ENCODE data around the gene TMIE. TPM values are rescaled to one million over a fixed set of nuclear protein-coding genes. Genes with fewer than 3 reads are reported as not detected.
A peak's percentile ranks its signal among the peaks of the same experiment; 100 is the strongest.

Gene TMIE
- total RNA-seq, 6 experiments from 2014 or later: not detected

DNA sequence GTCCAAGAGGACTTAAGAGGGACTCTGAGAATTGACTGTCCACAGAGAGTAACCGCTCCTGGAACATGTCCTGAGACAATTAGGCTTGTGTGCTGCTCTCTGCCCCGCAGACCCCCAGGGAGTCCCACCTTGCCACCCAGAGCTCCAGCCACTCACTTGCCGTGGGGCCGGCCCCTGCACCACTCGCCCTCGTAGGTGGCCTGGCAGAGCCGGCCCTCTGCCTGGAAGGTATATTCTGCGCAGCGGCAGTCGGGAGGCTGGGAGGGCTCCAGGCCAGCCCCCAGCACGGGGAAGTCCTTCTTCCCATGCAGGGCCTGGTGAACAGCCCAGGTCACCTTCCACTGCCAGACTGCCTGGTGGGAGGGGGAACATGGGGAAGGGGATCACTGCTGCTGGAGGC is 18.2 kb upstream of the TMIE start:
- TF ChIP-seq, protein P1, sequence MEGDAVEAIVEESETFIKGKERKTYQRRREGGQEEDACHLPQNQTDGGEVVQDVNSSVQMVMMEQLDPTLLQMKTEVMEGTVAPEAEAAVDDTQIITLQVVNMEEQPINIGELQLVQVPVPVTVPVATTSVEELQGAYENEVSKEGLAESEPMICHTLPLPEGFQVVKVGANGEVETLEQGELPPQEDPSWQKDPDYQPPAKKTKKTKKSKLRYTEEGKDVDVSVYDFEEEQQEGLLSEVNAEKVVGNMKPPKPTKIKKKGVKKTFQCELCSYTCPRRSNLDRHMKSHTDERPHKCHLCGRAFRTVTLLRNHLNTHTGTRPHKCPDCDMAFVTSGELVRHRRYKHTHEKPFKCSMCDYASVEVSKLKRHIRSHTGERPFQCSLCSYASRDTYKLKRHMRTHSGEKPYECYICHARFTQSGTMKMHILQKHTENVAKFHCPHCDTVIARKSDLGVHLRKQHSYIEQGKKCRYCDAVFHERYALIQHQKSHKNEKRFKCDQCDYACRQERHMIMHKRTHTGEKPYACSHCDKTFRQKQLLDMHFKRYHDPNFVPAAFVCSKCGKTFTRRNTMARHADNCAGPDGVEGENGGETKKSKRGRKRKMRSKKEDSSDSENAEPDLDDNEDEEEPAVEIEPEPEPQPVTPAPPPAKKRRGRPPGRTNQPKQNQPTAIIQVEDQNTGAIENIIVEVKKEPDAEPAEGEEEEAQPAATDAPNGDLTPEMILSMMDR (IDR thresholded peaks at IDR 0.05): no peak
- H3K36me3 Mint-ChIP-seq (ENCODE audit: low read depth): no peaks in the 10 kb centered on the region
- DNase-seq: no peak
- peaks cover 21% of the 10 kb centered on the region for H3K27me3 Mint-ChIP-seq (ENCODE audit: insufficient read depth)
- no peaks in the 10 kb centered on the region for H3K4me1 Mint-ChIP-seq (ENCODE audit: low read depth)
- H3K4me3 Mint-ChIP-seq: no peak overlapping the region
- H3K27ac Mint-ChIP-seq: no peak overlapping the region
- H3K9me3 Mint-ChIP-seq: no peaks in the 10 kb centered on the region

DNA sequence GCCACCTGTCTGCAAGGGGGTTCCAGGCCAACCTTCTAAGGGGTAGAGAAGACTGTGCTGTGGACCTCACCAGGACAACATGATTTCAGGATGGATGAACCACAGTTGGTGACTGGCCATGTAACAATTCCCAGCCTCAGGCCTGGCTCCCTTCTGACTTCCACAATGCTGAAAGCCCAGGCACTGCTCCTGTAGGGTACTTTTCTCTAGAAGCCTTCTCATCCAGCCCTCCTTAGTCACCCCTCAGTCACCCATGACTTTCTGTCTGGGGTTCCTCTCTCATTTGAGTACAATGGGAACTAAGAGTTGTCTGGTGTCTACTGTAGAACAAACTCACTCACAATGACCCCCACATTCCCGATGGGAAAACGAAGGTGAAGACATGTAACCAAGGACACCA is 16.3 kb upstream of the TMIE start:
- H3K27ac Mint-ChIP-seq: no peak overlapping the region
- TF ChIP-seq, protein P1 (IDR thresholded peaks at IDR 0.05): no peak
- peak; percentile 16 for DNase-seq
- no peaks in the 10 kb centered on the region for H3K9me3 Mint-ChIP-seq
- no peaks in the 10 kb centered on the region for H3K4me1 Mint-ChIP-seq (ENCODE audit: low read depth)
- peaks cover 18% of the 10 kb centered on the region for H3K27me3 Mint-ChIP-seq (ENCODE audit: insufficient read depth)
- no peaks in the 10 kb centered on the region for H3K36me3 Mint-ChIP-seq (ENCODE audit: low read depth)
- H3K4me3 Mint-ChIP-seq: no peak overlapping the region

DNA sequence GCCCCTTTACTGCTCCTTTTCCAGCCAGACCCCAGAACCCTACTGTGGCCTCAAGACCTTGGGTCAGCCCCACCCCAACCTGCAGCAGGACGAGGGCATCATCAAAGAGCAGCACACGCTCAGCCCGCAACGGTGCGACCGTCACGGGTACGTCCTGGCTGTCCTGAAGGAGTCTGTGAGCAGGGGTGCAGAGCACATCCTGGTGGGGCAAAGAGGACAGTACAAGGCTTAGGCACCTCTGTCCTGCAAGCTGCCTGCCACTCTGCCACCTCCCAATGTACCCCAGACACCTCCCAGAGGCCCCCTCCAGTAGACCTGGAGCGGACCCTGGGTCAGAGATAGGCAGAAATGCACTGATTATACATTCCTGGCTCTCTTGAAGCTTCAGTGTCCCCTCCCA is 15.7 kb upstream of the TMIE start:
- TF ChIP-seq, protein P1 (IDR thresholded peaks at IDR 0.05): no peak
- no peak for DNase-seq
- Mint-ChIP-seq H3K4me1 (ENCODE audit: low read depth) (no peaks in the 10 kb centered on the region), H3K4me3 (no peak overlapping the region), H3K9me3 (no peaks in the 10 kb centered on the region), H3K36me3 (ENCODE audit: low read depth) (no peaks in the 10 kb centered on the region), H3K27me3 (ENCODE audit: insufficient read depth) (peaks cover 17% of the 10 kb centered on the region), H3K27ac (no peak overlapping the region)

DNA sequence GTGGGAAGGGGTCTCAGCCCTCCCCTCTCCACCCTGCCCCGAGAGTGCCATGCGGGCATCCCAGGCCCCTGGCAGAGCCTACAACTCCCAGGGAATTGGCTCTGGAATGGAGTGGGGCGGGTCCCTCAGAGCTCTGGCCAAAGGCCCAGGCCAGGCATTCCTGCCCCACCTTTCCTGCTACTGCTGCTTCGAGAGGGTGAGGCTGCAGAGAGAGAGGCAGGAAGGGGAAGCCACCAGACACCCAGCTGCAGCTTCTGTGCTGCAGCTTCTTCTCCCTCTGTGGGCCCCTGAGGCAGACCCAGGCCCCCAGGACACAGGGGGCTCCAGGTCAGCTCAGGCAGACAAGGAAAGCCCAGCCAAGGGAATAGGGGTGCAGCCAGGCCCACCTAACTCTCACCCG is 10.4 kb upstream of the TMIE start:
- H3K27me3 Mint-ChIP-seq (ENCODE audit: insufficient read depth): peaks cover 9% of the 10 kb centered on the region
- H3K36me3 Mint-ChIP-seq (ENCODE audit: low read depth): no peaks in the 10 kb centered on the region
- TF ChIP-seq, protein P1 (IDR thresholded peaks at IDR 0.05): no peak
- no peak for DNase-seq
- no peak overlapping the region for H3K27ac Mint-ChIP-seq
- no peak overlapping the region for H3K4me3 Mint-ChIP-seq
- H3K9me3 Mint-ChIP-seq: no peaks in the 10 kb centered on the region
- H3K4me1 Mint-ChIP-seq (ENCODE audit: low read depth): peaks cover 8% of the 10 kb centered on the region

DNA sequence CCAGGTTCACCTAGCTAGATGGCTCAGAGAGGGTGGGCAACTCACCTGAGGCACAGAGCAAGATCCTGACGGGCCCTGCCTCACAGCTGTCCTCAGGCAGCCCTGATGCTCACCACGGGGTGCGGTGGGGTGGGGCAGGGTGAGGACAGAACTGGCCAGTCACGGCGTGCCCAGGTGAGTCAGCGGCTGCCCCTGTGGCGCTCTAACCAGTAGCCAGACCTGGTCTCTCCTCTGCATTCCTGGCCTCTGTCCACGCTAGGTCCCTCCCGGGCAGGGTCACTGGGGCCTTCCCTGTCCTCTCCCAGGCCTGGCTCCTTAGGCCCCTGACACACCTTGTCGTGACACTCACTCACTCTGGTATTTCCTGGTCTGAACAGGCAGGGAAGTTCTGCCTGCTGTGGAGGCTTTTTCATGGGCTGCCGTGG is 8.6 kb upstream of the TMIE start:
- DNase-seq: peak; percentile 8
- TF ChIP-seq, protein P1 (IDR thresholded peaks at IDR 0.05): no peak
- Mint-ChIP-seq H3K36me3 (ENCODE audit: low read depth) (no peaks in the 10 kb centered on the region), H3K4me1 (ENCODE audit: low read depth) (peaks cover 16% of the 10 kb centered on the region), H3K27me3 (ENCODE audit: insufficient read depth) (peaks cover 9% of the 10 kb centered on the region), H3K4me3 (peak overlapping the region; percentile 84), H3K9me3 (no peaks in the 10 kb centered on the region), H3K27ac (peak overlapping the region; percentile 72; the same call in 1 of the 2 replicates)
